Spinal cord (tissue), 10 donors: ENCODE data around the gene POU6F1. TPM values are rescaled to one million over a fixed set of nuclear protein-coding genes. Genes with fewer than 3 reads are reported as not detected.

Source experiments
- DNase-seq, 6 donors: peaks; one replicate each; pipeline versions ENCODE4 v3.0.0 to v3.0.0-alpha.2; 2013 to 2015; ENCODE audit warnings: low spot score in 6 of 6, low read depth in 4 of 6
- H3K27ac ChIP-seq: one replicate; pipeline ENCODE4 v1.5.1; 2013; ENCODE audit warnings: low read depth, low read length, control low read depth
- H3K27me3 ChIP-seq: one replicate; pipeline ENCODE4 v1.6.1; 2013; ENCODE audit warnings: low read length; ENCODE audit not compliant: control insufficient read depth, insufficient read depth
- H3K36me3 ChIP-seq: one replicate; pipeline ENCODE4 v1.6.1; 2013; ENCODE audit warnings: low read length; ENCODE audit not compliant: control insufficient read depth, insufficient read depth
- H3K4me1 ChIP-seq: one replicate; pipeline ENCODE4 v1.6.1; 2013; ENCODE audit warnings: low read length; ENCODE audit not compliant: control insufficient read depth, insufficient read depth
- H3K4me3 ChIP-seq: one replicate; pipeline ENCODE4 v1.5.1; 2013; ENCODE audit warnings: low read depth, low read length, control low read depth
- H3K9me3 ChIP-seq: one replicate; pipeline ENCODE4 v1.6.1; 2013; ENCODE audit warnings: low read length; ENCODE audit not compliant: control insufficient read depth, insufficient read depth
- WGBS: methylation state at CpG from one replicate; pipeline ENCODE4 v1.1.5; 2013; ENCODE audit warnings: missing lambda C conversion rate; ENCODE audit not compliant: insufficient coverage; 5-methylcytosine and 5-hydroxymethylcytosine counted together
- polyA plus RNA-seq, 2 donors: library from polyadenylated mRNA; unstranded; fragments of 120-200 nt; gene quantifications; one replicate each; pipeline ENCODE4 v1.2.1, GENCODE V29; 2013; ENCODE audit not compliant: insufficient read length in 2 of 2
- total RNA-seq, 2 donors: library from RNA; depleted of rRNA in 1 of 2; stranded (reverse); fragments of 120-200 nt in 1 of 2; fragments of >200 nt in 1 of 2; gene quantifications; one replicate each; pipeline versions ENCODE4 v1.2.3 to v1.2.4, GENCODE V29; 2013 to 2014
- donor health status: healthy.

POU6F1 gene
- total and polyA plus RNA-seq, 4 donors, result 8.8 to 44.2 (median 21.3) TPM

- H3K27me3 ChIP-seq, result no peaks in the 10 kb centered on the region
- H3K9me3 ChIP-seq, result no peaks in the 10 kb centered on the region
- peak overlapping the region; percentile 77 for H3K4me3 ChIP-seq
- peaks cover 4% of the 10 kb centered on the region for H3K36me3 ChIP-seq
- DNase-seq, result no peak
- H3K4me1 ChIP-seq, result peaks cover 16% of the 10 kb centered on the region
- peak overlapping the region; percentile 71 for H3K27ac ChIP-seq
- 51% methylated on average over 3 of the region's 10 CpGs for WGBS
These were observed 822 bp upstream of the POU6F1 start for GRCh38 chr12:51218607-51219161.

GRCh38 chr12:51217133-51217967 is 512 bp downstream of the POU6F1 start:
- peak in 3 of 6 donors; percentile 32 to 82 (median 73) for DNase-seq
- Histone ChIP-seq H3K9me3 (no peaks in the 10 kb centered on the region), H3K4me1 (peaks cover 16% of the 10 kb centered on the region), H3K27ac (peak overlapping the region; percentile 71), H3K36me3 (peaks cover 4% of the 10 kb centered on the region), H3K4me3 (peak overlapping the region; percentile 77), H3K27me3 (no peaks in the 10 kb centered on the region)
- under 1% methylated on average over 47 of the region's 81 CpGs for WGBS

GRCh38 chr12:51216642-51217041 is 1.2 kb downstream of the POU6F1 start:
- Histone ChIP-seq H3K36me3 (peaks cover 4% of the 10 kb centered on the region), H3K9me3 (no peaks in the 10 kb centered on the region), H3K27me3 (no peaks in the 10 kb centered on the region), H3K4me3 (peak overlapping the region; percentile 59), H3K27ac (peak overlapping the region; percentile 69), H3K4me1 (peaks cover 17% of the 10 kb centered on the region)
- no CpG with 5 or more reads among the region's 7 CpGs for whole genome bisulfite sequencing
- peak in 2 of 6 donors; percentile 27 to 53 for DNase-seq

- Histone ChIP-seq H3K4me3 (no peak overlapping the region), H3K4me1 (peaks cover 28% of the 10 kb centered on the region), H3K36me3 (peaks cover 4% of the 10 kb centered on the region), H3K27ac (no peak overlapping the region), H3K9me3 (no peaks in the 10 kb centered on the region), H3K27me3 (no peaks in the 10 kb centered on the region)
- 94% methylated on average over 4 of the region's 5 CpGs for WGBS
- DNase-seq, result no peak
These were observed 3.0 kb downstream of the POU6F1 start for GRCh38 chr12:51214895-51215294.

GRCh38 chr12:51210690-51211395 is 7.0 kb downstream of the POU6F1 start:
- Histone ChIP-seq H3K4me1 (peaks cover 13% of the 10 kb centered on the region), H3K4me3 (no peak overlapping the region), H3K9me3 (no peaks in the 10 kb centered on the region), H3K36me3 (peaks cover 22% of the 10 kb centered on the region), H3K27me3 (no peaks in the 10 kb centered on the region), H3K27ac (no peak overlapping the region)
- WGBS, result 69% methylated on average over 2 of the region's 2 CpGs
- peak in 2 of 6 donors; percentile 16 to 37 for DNase-seq

GRCh38 chr12:51209259-51209658 is 8.6 kb downstream of the POU6F1 start:
- Histone ChIP-seq H3K36me3 (peaks cover 27% of the 10 kb centered on the region), H3K27me3 (no peaks in the 10 kb centered on the region), H3K27ac (no peak overlapping the region), H3K4me1 (peaks cover 26% of the 10 kb centered on the region), H3K9me3 (no peaks in the 10 kb centered on the region), H3K4me3 (no peak overlapping the region)
- WGBS, result no CpG with 5 or more reads among the region's 2 CpGs
- no peak for DNase-seq

GRCh38 chr12:51208016-51208660 is 9.7 kb downstream of the POU6F1 start:
- no peaks in the 10 kb centered on the region for H3K27me3 ChIP-seq
- H3K36me3 ChIP-seq, result peaks cover 34% of the 10 kb centered on the region
- H3K4me1 ChIP-seq, result peaks cover 27% of the 10 kb centered on the region
- no peak overlapping the region for H3K4me3 ChIP-seq
- 91% methylated on average over 5 of the region's 7 CpGs for WGBS
- no peaks in the 10 kb centered on the region for H3K9me3 ChIP-seq
- H3K27ac ChIP-seq, result no peak overlapping the region
- no peak for DNase-seq

- Histone ChIP-seq H3K36me3 (peaks cover 39% of the 10 kb centered on the region), H3K4me3 (no peak overlapping the region)
- DNase-seq, result peak in 2 of 6 donors; percentile 26 to 65
These were observed 12.5 kb downstream of the POU6F1 start for GRCh38 chr12:51205350-51205749.

GRCh38 chr12:51202718-51203117 is 15.1 kb downstream of the POU6F1 start:
- no peak overlapping the region for H3K4me3 ChIP-seq
- no peaks in the 10 kb centered on the region for H3K9me3 ChIP-seq
- WGBS, result no CpG with 5 or more reads among the region's 5 CpGs
- H3K4me1 ChIP-seq, result peaks cover 21% of the 10 kb centered on the region
- H3K27me3 ChIP-seq, result no peaks in the 10 kb centered on the region
- peaks cover 58% of the 10 kb centered on the region for H3K36me3 ChIP-seq
- DNase-seq, result no peak
- no peak overlapping the region for H3K27ac ChIP-seq

More at GRCh38 chr12:51205350-51205749, 12.5 kb downstream of the POU6F1 start:
- Histone ChIP-seq H3K4me1 (peaks cover 15% of the 10 kb centered on the region), H3K27ac (no peak overlapping the region), H3K27me3 (no peaks in the 10 kb centered on the region), H3K9me3 (no peaks in the 10 kb centered on the region)
- WGBS, result 45% methylated on average over 4 of the region's 6 CpGs
